ENCODE measurements around the gene PLXDC1.

- TF ChIP-seq CTCF (IDR thresholded peaks at IDR 0.05) (no peak), POLR2AphosphoS5 (IDR thresholded peaks at IDR 0.05) (no peak), POLR2A (IDR thresholded peaks at IDR 0.05) (no peak)
These were observed 44.3 kb downstream of the PLXDC1 start for GRCh38 chr17:39107155-39107554.
